Thyroid gland (tissue), 4 donors: ENCODE results near the gene PIAS4. TPM values are rescaled to one million over a fixed set of nuclear protein-coding genes. Genes with fewer than 3 reads are reported as not detected.
A peak's percentile ranks its signal among the peaks of the same experiment; 100 is the strongest.
"Not testable (repeated sequence)": the region's sequence is repeated elsewhere in the genome, so short reads cannot be mapped to it uniquely, and the experiment has no call there.

Experiments used
- DNase-seq, 2 donors: peaks; one replicate each; pipeline ENCODE4 v3.0.0-alpha.2; 2019
- H3K27ac ChIP-seq, 3 donors: fragments of 200-600 bp; sonication (generic); 1 replicate in 2 of 3; 2 replicates in 1 of 3; pipeline ENCODE4 v1.5.1; 2016 to 2019; ENCODE audit warnings: mild to moderate bottlenecking in 1 of 3, moderate library complexity in 1 of 3
- H3K27me3 ChIP-seq: fragments of 200-600 bp; sonication (generic); one replicate; pipeline ENCODE4 v1.5.1; 2019
- H3K36me3 ChIP-seq, 2 donors: fragments of 200-600 bp; sonication (generic); one replicate each; pipeline ENCODE4 v1.5.1; 2016 to 2019
- H3K4me1 ChIP-seq, 2 donors: fragments of 200-600 bp; sonication (generic); one replicate each; pipeline ENCODE4 v1.5.1; 2017 to 2019
- H3K4me3 ChIP-seq, 3 donors: fragments of 200-600 bp; sonication (generic); replicated peaks in 1 of 3; 1 replicate in 2 of 3; 2 replicates in 1 of 3; pipeline ENCODE4 v1.5.1; 2016; ENCODE audit warnings: mild to moderate bottlenecking in 1 of 3
- H3K9me3 ChIP-seq: fragments of 200-600 bp; sonication (generic); one replicate; pipeline ENCODE4 v1.5.1; 2017
- CTCF ChIP-seq, 6 experiments: fragments of 200-600 bp in 3 of 6; fragments of 450-650 bp in 3 of 6; sonication (generic) in 3 of 6; IDR thresholded peaks; one replicate each; pipeline ENCODE4 v1.5.1; 2016 to 2019; ENCODE audit warnings: antibody characterized with exemption in 6 of 6, mild to moderate bottlenecking in 2 of 6, inconsistent platforms in 1 of 6, moderate library complexity in 1 of 6
- POLR2A ChIP-seq, 2 donors: fragments of 450-650 bp; IDR thresholded peaks; one replicate each; pipeline ENCODE4 v1.6.1; 2017; ENCODE audit warnings: antibody characterized with exemption in 2 of 2, mild to moderate bottlenecking in 2 of 2, moderate library complexity in 1 of 2
- WGBS, 2 donors: methylation state at CpG; one replicate each; pipeline ENCODE4 v1.1.5; 2017; 5-methylcytosine and 5-hydroxymethylcytosine counted together
- intact Hi-C: fragments of 100-400 bp; cut with DNase I; formaldehyde crosslinking; loops from one replicate; pipeline ENCODE4 v1.15.1; 2023
- total RNA-seq, 4 donors: library from RNA; depleted of rRNA; stranded (reverse); fragments of >200 nt; gene quantifications; one replicate each; pipeline ENCODE4 v1.2.3, GENCODE V29; 2016

The PIAS4 gene
- total RNA-seq, 4 donors from 2014 or later: 14.7 to 32.3 (median 16.0) TPM

GRCh38 chr19:3986260-3987041, 21.1 kb upstream of the PIAS4 start:
- peak overlapping the region; percentile 67 to 99 (median 98) for H3K27ac ChIP-seq
- H3K36me3 ChIP-seq: peaks cover 27 to 28% of the 10 kb centered on the region in 2 donors
- no peaks in the 10 kb centered on the region for H3K27me3 ChIP-seq
- H3K4me1 ChIP-seq: peaks cover 24 to 40% of the 10 kb centered on the region in 2 donors
- 2 to 3% methylated on average over 21 of the region's 21 CpGs for WGBS, 2 donors
- peak; percentile 78 to 83 for DNase-seq
- peak overlapping the region in 1 of 3 donors; percentile 74 for H3K4me3 ChIP-seq
- H3K9me3 ChIP-seq: no peaks in the 10 kb centered on the region
- TF ChIP-seq POLR2A (IDR thresholded peaks at IDR 0.05): peak in 1 of 2 donors; percentile 47
- peak in 4 of 6 experiments; percentile 43 to 76 (median 62) for TF ChIP-seq CTCF (IDR thresholded peaks at IDR 0.05)
- intact Hi-C loops: loop anchor here (10.0 kb wide), 1 partner anchor 198 kb away; the partner anchor contains the start of genes ANKRD24 and SIRT6

- Histone ChIP-seq H3K27me3 (no peaks in the 10 kb centered on the region), H3K27ac (peak overlapping the region; percentile 67 to 99 (median 98)), H3K9me3 (no peaks in the 10 kb centered on the region), H3K4me3 (no peak overlapping the region), H3K4me1 (peaks cover 24 to 40% of the 10 kb centered on the region in 2 donors), H3K36me3 (peaks cover 13 to 14% of the 10 kb centered on the region in 2 donors)
- peak; percentile 89 for DNase-seq
- 14 to 15% methylated on average over 30 of the region's 30 CpGs for WGBS, 2 donors
- intact Hi-C loops: loop anchor here (10.0 kb wide), 1 partner anchor 197 kb away; the partner anchor contains the start of genes ANKRD24 and SIRT6
- TF ChIP-seq POLR2A (IDR thresholded peaks at IDR 0.05) (no peak), CTCF (IDR thresholded peaks at IDR 0.05) (peak; percentile 76 to 93 (median 86))
Observed at GRCh38 chr19:3987619-3988371, 19.7 kb upstream of the PIAS4 start.

GRCh38 chr19:3990815-3991117, 16.8 kb upstream of the PIAS4 start:
- 73 to 79% methylated on average over 3 of the region's 3 CpGs for WGBS, 2 donors
- Histone ChIP-seq H3K27me3 (no peaks in the 10 kb centered on the region), H3K4me1 (peaks cover 12 to 24% of the 10 kb centered on the region in 2 donors), H3K27ac (no peak overlapping the region), H3K4me3 (no peak overlapping the region), H3K9me3 (no peaks in the 10 kb centered on the region), H3K36me3 (no peaks in the 10 kb centered on the region)
- intact Hi-C loops: no loop called here
- no peak for TF ChIP-seq CTCF (IDR thresholded peaks at IDR 0.05)
- TF ChIP-seq POLR2A (IDR thresholded peaks at IDR 0.05): no peak
- DNase-seq: no peak

- TF ChIP-seq CTCF (IDR thresholded peaks at IDR 0.05): no peak
- TF ChIP-seq POLR2A (IDR thresholded peaks at IDR 0.05): no peak
- intact Hi-C loops: no loop called here
- Histone ChIP-seq H3K9me3 (no peaks in the 10 kb centered on the region), H3K27ac (no peak overlapping the region), H3K36me3 (no peaks in the 10 kb centered on the region), H3K4me3 (no peak overlapping the region), H3K27me3 (no peaks in the 10 kb centered on the region), H3K4me1 (no peaks in the 10 kb centered on the region)
- WGBS, 2 donors: 75 to 77% methylated on average over 6 of the region's 6 CpGs
- DNase-seq: no peak
Observed at GRCh38 chr19:3995607-3996006, 11.9 kb upstream of the PIAS4 start.

GRCh38 chr19:3998667-3999412, 8.7 kb upstream of the PIAS4 start:
- H3K4me3 ChIP-seq, H3K36me3 ChIP-seq, intact Hi-C loops, DNase-seq, H3K27ac ChIP-seq, H3K9me3 ChIP-seq, H3K27me3 ChIP-seq, H3K4me1 ChIP-seq: not testable (repeated sequence)
- whole genome bisulfite sequencing, 2 donors: 76 to 79% methylated on average over 22 to 29 of the region's 29 CpGs

GRCh38 chr19:4000798-4001197, 6.7 kb upstream of the PIAS4 start:
- not testable (repeated sequence) for H3K36me3 ChIP-seq, DNase-seq, H3K27me3 ChIP-seq, H3K9me3 ChIP-seq, H3K4me3 ChIP-seq, H3K4me1 ChIP-seq, H3K27ac ChIP-seq
- WGBS, 2 donors: 91 to 94% methylated on average over 5 of the region's 5 CpGs
- intact Hi-C loops: loop anchor here (10.0 kb wide), 1 partner anchor 124 kb away; the partner anchor contains the start of gene MAP2K2

GRCh38 chr19:4005436-4005835, 2.1 kb upstream of the PIAS4 start:
- DNase-seq, H3K27me3 ChIP-seq, H3K27ac ChIP-seq, H3K9me3 ChIP-seq, H3K4me3 ChIP-seq, H3K36me3 ChIP-seq: not testable (repeated sequence)
- H3K4me1 ChIP-seq: peaks cover 13 to 25% of the 10 kb centered on the region in 2 donors
- WGBS, 2 donors: 95 to 99% methylated on average over 9 of the region's 9 CpGs
- intact Hi-C loops: loop anchor here (10.0 kb wide), 1 partner anchor 119 kb away; the partner anchor contains the start of gene MAP2K2
